SK-N-SH treated with all-trans-retinoic acid at 6 μM for 48 hours (cell line): Measurements from ENCODE around the gene MARCKS.

Experiments used
- BACH2 ChIP-seq: fragments of 250-450 bp; sonication (Bioruptor Pico); IDR thresholded peaks from 2 replicates; pipeline ENCODE4 v1.9.0; 2021; ENCODE audit warnings: mild to moderate bottlenecking, borderline replicate concordance
- CREB5 ChIP-seq: fragments of 250-450 bp; sonication (Bioruptor Pico); IDR thresholded peaks from 2 replicates; pipeline ENCODE4 v1.5.1; 2020; ENCODE audit warnings: low read depth, mild to moderate bottlenecking, moderate library complexity
- CSDC2 ChIP-seq: fragments of 250-450 bp; sonication (Bioruptor Pico); IDR thresholded peaks from 2 replicates; pipeline ENCODE4 v1.5.0; 2020; ENCODE audit warnings: mild to moderate bottlenecking, moderate library complexity
- CSRNP3 ChIP-seq: fragments of 250-450 bp; sonication (Bioruptor Pico); IDR thresholded peaks from 2 replicates; pipeline ENCODE4 v1.5.1; 2021; ENCODE audit warnings: mild to moderate bottlenecking, moderate library complexity
- ESRRG ChIP-seq: fragments of 250-450 bp; sonication (Bioruptor Pico); IDR thresholded peaks from 2 replicates; pipeline ENCODE4 v1.6.1; 2021; ENCODE audit warnings: mild to moderate bottlenecking
- GLIS3 ChIP-seq: fragments of 250-450 bp; sonication (Bioruptor Pico); IDR thresholded peaks from 2 replicates; pipeline ENCODE4 v1.5.0; 2020; ENCODE audit warnings: mild to moderate bottlenecking, moderate library complexity
- ISL1 ChIP-seq: fragments of 250-450 bp; sonication (Bioruptor Pico); IDR thresholded peaks from 2 replicates; pipeline ENCODE4 v2.1.2; 2022; ENCODE audit warnings: mild to moderate bottlenecking, moderate library complexity
- PATZ1 ChIP-seq: fragments of 250-450 bp; sonication (Bioruptor Pico); IDR thresholded peaks from 2 replicates; pipeline ENCODE4 v1.8.0; 2020; ENCODE audit warnings: mild to moderate bottlenecking, moderate library complexity, borderline replicate concordance
- SNAI2 ChIP-seq: fragments of 250-450 bp; sonication (Bioruptor Pico); IDR thresholded peaks from 2 replicates; pipeline ENCODE4 v1.5.0; 2020; ENCODE audit warnings: mild to moderate bottlenecking, moderate library complexity
- TCF4 ChIP-seq: fragments of 250-450 bp; sonication (Bioruptor Pico); IDR thresholded peaks from 2 replicates; pipeline ENCODE4 v1.8.0; 2021; ENCODE audit warnings: mild to moderate bottlenecking, moderate library complexity, borderline replicate concordance
- TOX ChIP-seq: fragments of 250-450 bp; sonication (Bioruptor Pico); IDR thresholded peaks from 2 replicates; pipeline ENCODE4 v1.8.0; 2021; ENCODE audit warnings: mild to moderate bottlenecking, moderate library complexity, borderline replicate concordance
- ZFP30 ChIP-seq: fragments of 450-650 bp; formaldehyde crosslinking; IDR thresholded peaks from 2 replicates; pipeline ENCODE4 v1.5.0; 2022; ENCODE audit warnings: mild to moderate bottlenecking, moderate library complexity
- ZNF565 ChIP-seq: fragments of 450-650 bp; formaldehyde crosslinking; conservative IDR thresholded peaks from 2 replicates; pipeline ENCODE4 v1.5.0; 2020; ENCODE audit warnings: low read depth, mild to moderate bottlenecking, moderate library complexity
- ZNF70 ChIP-seq: fragments of 450-650 bp; formaldehyde crosslinking; IDR thresholded peaks from 2 replicates; pipeline ENCODE4 v1.5.0; 2020; ENCODE audit warnings: mild to moderate bottlenecking, moderate library complexity

GRCh38 chr6:113881478-113881980, 24.4 kb downstream of the MARCKS start:
- TF ChIP-seq SNAI2 (no peak), GLIS3 (CRISPR knock-in tag) (no peak), ZNF565 (CRISPR knock-in tag) (no peak), CSRNP3 (CRISPR knock-in tag) (no peak), ISL1 (CRISPR knock-in tag) (no peak), TOX (CRISPR knock-in tag) (no peak), PATZ1 (CRISPR knock-in tag) (no peak), ESRRG (CRISPR knock-in tag) (no peak), TCF4 (no peak), BACH2 (CRISPR knock-in tag) (no peak), ZNF70 (CRISPR knock-in tag) (no peak), CREB5 (no peak), ZFP30 (CRISPR knock-in tag) (no peak), CSDC2 (no peak)
